SK-N-SH treated with all-trans-retinoic acid at 6 μM for 48 hours (cell line): ENCODE results near the gene CACNA1I.

Source experiments
- ATAC-seq: fragments of 200-7000 bp; cut with Tn5 transposase; 3 replicates; pipeline ENCODE4 v1.9.1; 2020; ENCODE audit warnings: mild to moderate bottlenecking, moderate library complexity
- ARNTL ChIP-seq: fragments of 450-650 bp; formaldehyde crosslinking; IDR thresholded peaks from 2 replicates; pipeline ENCODE4 v1.5.0; 2020; ENCODE audit warnings: low read depth, mild to moderate bottlenecking, moderate library complexity, borderline replicate concordance
- BACH2 ChIP-seq: fragments of 250-450 bp; sonication (Bioruptor Pico); IDR thresholded peaks from 2 replicates; pipeline ENCODE4 v1.9.0; 2021; ENCODE audit warnings: mild to moderate bottlenecking, borderline replicate concordance
- CREB5 ChIP-seq: fragments of 250-450 bp; sonication (Bioruptor Pico); IDR thresholded peaks from 2 replicates; pipeline ENCODE4 v1.5.1; 2020; ENCODE audit warnings: low read depth, mild to moderate bottlenecking, moderate library complexity
- CSDC2 ChIP-seq: fragments of 250-450 bp; sonication (Bioruptor Pico); IDR thresholded peaks from 2 replicates; pipeline ENCODE4 v1.5.0; 2020; ENCODE audit warnings: mild to moderate bottlenecking, moderate library complexity
- CSRNP3 ChIP-seq: fragments of 250-450 bp; sonication (Bioruptor Pico); IDR thresholded peaks from 2 replicates; pipeline ENCODE4 v1.5.1; 2021; ENCODE audit warnings: mild to moderate bottlenecking, moderate library complexity
- ESRRG ChIP-seq: fragments of 250-450 bp; sonication (Bioruptor Pico); IDR thresholded peaks from 2 replicates; pipeline ENCODE4 v1.6.1; 2021; ENCODE audit warnings: mild to moderate bottlenecking
- ISL1 ChIP-seq: fragments of 250-450 bp; sonication (Bioruptor Pico); IDR thresholded peaks from 2 replicates; pipeline ENCODE4 v2.1.2; 2022; ENCODE audit warnings: mild to moderate bottlenecking, moderate library complexity
- OSR1 ChIP-seq: fragments of 250-450 bp; sonication (Bioruptor Pico); IDR thresholded peaks from 2 replicates; pipeline ENCODE4 v1.8.0; 2022; ENCODE audit warnings: moderate library complexity, mild to moderate bottlenecking, inconsistent platforms
- PATZ1 ChIP-seq: fragments of 250-450 bp; sonication (Bioruptor Pico); IDR thresholded peaks from 2 replicates; pipeline ENCODE4 v1.8.0; 2020; ENCODE audit warnings: mild to moderate bottlenecking, moderate library complexity, borderline replicate concordance
- POU6F1 ChIP-seq: fragments of 250-450 bp; sonication (Bioruptor Pico); IDR thresholded peaks from 2 replicates; pipeline ENCODE4 v1.8.0; 2021; ENCODE audit warnings: low read depth, mild to moderate bottlenecking, moderate library complexity, borderline replicate concordance
- PPARA ChIP-seq: fragments of 250-450 bp; sonication (Bioruptor Pico); IDR thresholded peaks from 2 replicates; pipeline ENCODE4 v1.5.0; 2020; ENCODE audit warnings: mild to moderate bottlenecking, borderline replicate concordance
- SNAI2 ChIP-seq: fragments of 250-450 bp; sonication (Bioruptor Pico); IDR thresholded peaks from 2 replicates; pipeline ENCODE4 v1.5.0; 2020; ENCODE audit warnings: mild to moderate bottlenecking, moderate library complexity
- TCF4 ChIP-seq: fragments of 250-450 bp; sonication (Bioruptor Pico); IDR thresholded peaks from 2 replicates; pipeline ENCODE4 v1.8.0; 2021; ENCODE audit warnings: mild to moderate bottlenecking, moderate library complexity, borderline replicate concordance
- TOX ChIP-seq: fragments of 250-450 bp; sonication (Bioruptor Pico); IDR thresholded peaks from 2 replicates; pipeline ENCODE4 v1.8.0; 2021; ENCODE audit warnings: mild to moderate bottlenecking, moderate library complexity, borderline replicate concordance
- TSHZ2 ChIP-seq: fragments of 250-450 bp; sonication (Bioruptor Pico); IDR thresholded peaks from 2 replicates; pipeline ENCODE4 v1.5.0; 2020; ENCODE audit warnings: mild to moderate bottlenecking, moderate library complexity
- ZC3H10 ChIP-seq: fragments of 250-450 bp; sonication (Bioruptor Pico); IDR thresholded peaks from 2 replicates; pipeline ENCODE4 v1.5.1; 2021; ENCODE audit warnings: mild to moderate bottlenecking, moderate library complexity
- ZFP3 ChIP-seq: fragments of 250-450 bp; sonication (Bioruptor Pico); IDR thresholded peaks from 2 replicates; pipeline ENCODE4 v1.5.0; 2020; ENCODE audit warnings: mild to moderate bottlenecking, moderate library complexity
- ZFP30 ChIP-seq: fragments of 450-650 bp; formaldehyde crosslinking; IDR thresholded peaks from 2 replicates; pipeline ENCODE4 v1.5.0; 2022; ENCODE audit warnings: mild to moderate bottlenecking, moderate library complexity
- ZNF565 ChIP-seq: fragments of 450-650 bp; formaldehyde crosslinking; conservative IDR thresholded peaks from 2 replicates; pipeline ENCODE4 v1.5.0; 2020; ENCODE audit warnings: low read depth, mild to moderate bottlenecking, moderate library complexity
- ZNF70 ChIP-seq: fragments of 450-650 bp; formaldehyde crosslinking; IDR thresholded peaks from 2 replicates; pipeline ENCODE4 v1.5.0; 2020; ENCODE audit warnings: mild to moderate bottlenecking, moderate library complexity
- ZNF8 ChIP-seq: fragments of 450-650 bp; formaldehyde crosslinking; IDR thresholded peaks from 2 replicates; pipeline ENCODE4 v1.5.0; 2020; ENCODE audit warnings: mild to moderate bottlenecking, moderate library complexity

Gene CACNA1I

GRCh38 chr22:39712081-39712480, 141.5 kb downstream of the CACNA1I start:
- no peak for ATAC-seq
- TF ChIP-seq ZFP30 (CRISPR knock-in tag) (no peak), PATZ1 (CRISPR knock-in tag) (no peak), ZNF565 (no peak), TOX (CRISPR knock-in tag) (no peak), CREB5 (CRISPR knock-in tag) (no peak), OSR1 (no peak), BACH2 (CRISPR knock-in tag) (no peak), ZNF8 (CRISPR knock-in tag) (no peak), SNAI2 (CRISPR knock-in tag) (no peak), TCF4 (no peak), CSRNP3 (CRISPR knock-in tag) (no peak), ZNF70 (CRISPR knock-in tag) (no peak), ZFP3 (CRISPR knock-in tag) (no peak), ARNTL (CRISPR knock-in tag) (no peak), POU6F1 (CRISPR knock-in tag) (no peak), CSDC2 (CRISPR knock-in tag) (no peak), ESRRG (CRISPR knock-in tag) (no peak), ZC3H10 (no peak), TSHZ2 (CRISPR knock-in tag) (no peak)

- TF ChIP-seq PPARA (CRISPR knock-in tag) (no peak), ZFP30 (CRISPR knock-in tag) (no peak), BACH2 (CRISPR knock-in tag) (no peak), ZNF8 (CRISPR knock-in tag) (no peak), ISL1 (CRISPR knock-in tag) (no peak)
These were observed 142.4 kb downstream of the CACNA1I start for GRCh38 chr22:39712751-39713525.

GRCh38 chr22:39713799-39714290, 143.3 kb downstream of the CACNA1I start:
- no peak for ATAC-seq
- TF ChIP-seq ZFP3 (CRISPR knock-in tag): no peak
- no peak for TF ChIP-seq TSHZ2 (CRISPR knock-in tag)
- no peak for TF ChIP-seq BACH2 (CRISPR knock-in tag)
- no peak for TF ChIP-seq CSDC2 (CRISPR knock-in tag)
- no peak for TF ChIP-seq CSRNP3 (CRISPR knock-in tag)
- no peak for TF ChIP-seq TOX (CRISPR knock-in tag)
- TF ChIP-seq CREB5 (CRISPR knock-in tag): no peak
- no peak for TF ChIP-seq SNAI2 (CRISPR knock-in tag)
- TF ChIP-seq ISL1 (CRISPR knock-in tag): no peak
- no peak for TF ChIP-seq ARNTL (CRISPR knock-in tag)
- no peak for TF ChIP-seq OSR1

More at GRCh38 chr22:39712751-39713525, 142.4 kb downstream of the CACNA1I start:
- ATAC-seq: no peak
